Ureter (tissue), 1 donor: ENCODE data around the gene CNTNAP2. TPM values are rescaled to one million over a fixed set of nuclear protein-coding genes. Genes with fewer than 3 reads are reported as not detected.
"Not testable (repeated sequence)": the region's sequence is repeated elsewhere in the genome, so short reads cannot be mapped to it uniquely, and the experiment has no call there.

Experiments used
- DNase-seq: peaks from one replicate; pipeline ENCODE4 v3.0.0-alpha.2; 2020; ENCODE audit warnings: low spot score
- total RNA-seq: library from RNA; stranded (reverse); gene quantifications from one replicate; pipeline ENCODE4 v1.2.4, GENCODE V29; 2023
- donor health status: DM: yes; HTN: yes; CAD: no.

Gene CNTNAP2
- total RNA-seq, 1 donor from 2014 or later = 0.21 TPM

DNA sequence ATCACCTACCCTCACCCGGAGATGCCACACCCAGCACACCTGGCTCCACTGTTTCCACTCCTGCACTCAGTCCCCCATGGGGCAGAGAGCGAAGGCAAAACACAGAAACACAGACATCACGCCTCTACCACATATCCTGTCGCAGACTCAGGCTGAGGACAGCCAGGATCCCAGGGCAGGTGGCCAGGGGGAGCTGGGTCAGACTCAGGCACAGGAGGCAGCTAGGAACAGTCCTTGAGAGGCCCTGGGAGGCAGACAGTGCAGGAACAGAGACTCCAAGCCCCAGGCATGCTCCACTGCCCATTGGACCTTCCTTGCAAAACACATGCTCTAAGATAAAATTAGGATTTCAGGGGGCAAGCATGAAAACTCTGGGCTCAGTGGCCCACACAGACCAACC, 2319.5 kb downstream of the CNTNAP2 start:
- DNase-seq = no peak

DNA sequence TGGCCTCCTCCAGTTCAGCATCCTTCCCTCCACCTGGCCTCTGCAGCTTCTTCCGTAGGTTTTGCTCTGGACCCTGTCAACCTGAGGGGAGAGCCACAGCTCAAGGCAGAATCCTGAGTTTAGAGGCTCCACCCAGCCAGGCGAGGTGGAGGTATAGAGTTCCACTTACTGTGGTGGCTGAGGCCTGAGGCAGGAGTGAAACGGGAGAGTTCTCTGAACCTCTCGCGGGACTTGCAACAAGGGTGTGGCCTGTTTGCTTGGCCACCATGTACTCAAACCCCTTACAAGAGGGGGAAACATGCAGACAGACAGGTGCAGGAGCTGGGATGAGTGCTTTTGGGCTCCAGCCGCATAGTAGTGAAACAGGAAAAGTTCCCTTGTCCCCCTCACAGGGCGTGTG, 2320.0 kb downstream of the CNTNAP2 start:
- DNase-seq = no peak

DNA sequence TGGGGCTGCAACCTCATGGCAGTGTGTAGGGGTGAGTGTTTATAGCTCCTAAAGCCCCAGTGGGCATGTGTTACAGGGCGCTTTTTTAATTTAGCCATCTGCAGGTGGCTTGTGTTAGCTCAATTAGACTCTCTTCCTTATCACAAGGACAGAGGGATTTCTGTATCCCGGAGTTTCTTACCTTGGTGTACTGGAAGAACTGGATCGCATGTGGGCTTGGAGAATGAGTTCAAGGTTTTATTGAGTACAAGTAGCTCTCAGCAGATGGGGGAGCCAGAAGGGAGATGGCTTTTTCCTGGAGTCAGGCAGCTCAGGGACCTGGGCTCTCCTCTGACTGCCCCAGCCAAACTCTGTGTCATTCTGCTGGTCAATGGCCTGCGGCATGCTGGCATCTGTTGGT, 2320.4 kb downstream of the CNTNAP2 start:
- DNase-seq = no peak

DNA sequence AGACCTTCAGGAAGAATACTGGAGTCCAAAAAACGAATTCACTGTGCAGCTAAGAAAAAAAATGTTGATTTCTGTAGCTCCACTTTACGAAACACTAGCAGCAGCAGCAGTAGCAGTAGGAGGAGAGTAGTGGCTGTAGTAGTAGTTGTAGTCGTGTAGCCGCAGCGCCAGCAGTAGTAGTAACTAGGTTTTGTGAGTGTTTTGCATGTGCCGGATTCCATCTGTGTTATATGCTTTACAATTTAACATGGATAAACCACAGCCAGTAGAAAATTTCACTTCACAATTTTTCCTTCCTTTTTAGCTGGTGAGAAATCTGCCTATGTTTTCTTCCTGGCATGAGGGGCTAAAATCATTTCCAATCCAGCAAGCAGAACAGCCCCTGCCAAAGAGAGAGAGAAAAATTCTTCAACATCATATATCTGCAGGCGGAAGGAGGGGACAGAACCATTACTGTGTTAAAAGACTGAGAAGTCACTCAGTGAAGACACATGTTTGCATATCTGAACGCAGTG, 2325.6 kb downstream of the CNTNAP2 start:
- no peak for DNase-seq

DNA sequence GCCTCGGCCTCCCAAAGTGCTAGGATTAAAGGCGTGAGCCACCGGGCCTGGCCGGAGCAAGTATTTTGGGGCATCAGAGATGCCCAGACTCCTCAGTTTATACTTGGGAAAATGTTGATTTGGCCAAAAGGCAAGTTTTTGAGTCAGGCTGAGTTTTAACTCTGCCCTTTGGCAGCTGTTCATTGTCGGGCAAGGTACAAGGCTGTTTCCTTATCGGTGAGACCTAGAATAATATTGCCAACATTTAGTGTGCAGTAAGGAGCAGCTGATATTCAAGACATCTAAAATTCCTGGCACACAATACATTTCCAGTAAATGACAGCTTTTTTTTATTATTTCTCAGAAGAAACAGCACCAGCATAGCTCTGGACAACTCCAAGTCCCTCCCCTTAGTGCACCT, 2326.3 kb downstream of the CNTNAP2 start:
- no peak for DNase-seq

DNA sequence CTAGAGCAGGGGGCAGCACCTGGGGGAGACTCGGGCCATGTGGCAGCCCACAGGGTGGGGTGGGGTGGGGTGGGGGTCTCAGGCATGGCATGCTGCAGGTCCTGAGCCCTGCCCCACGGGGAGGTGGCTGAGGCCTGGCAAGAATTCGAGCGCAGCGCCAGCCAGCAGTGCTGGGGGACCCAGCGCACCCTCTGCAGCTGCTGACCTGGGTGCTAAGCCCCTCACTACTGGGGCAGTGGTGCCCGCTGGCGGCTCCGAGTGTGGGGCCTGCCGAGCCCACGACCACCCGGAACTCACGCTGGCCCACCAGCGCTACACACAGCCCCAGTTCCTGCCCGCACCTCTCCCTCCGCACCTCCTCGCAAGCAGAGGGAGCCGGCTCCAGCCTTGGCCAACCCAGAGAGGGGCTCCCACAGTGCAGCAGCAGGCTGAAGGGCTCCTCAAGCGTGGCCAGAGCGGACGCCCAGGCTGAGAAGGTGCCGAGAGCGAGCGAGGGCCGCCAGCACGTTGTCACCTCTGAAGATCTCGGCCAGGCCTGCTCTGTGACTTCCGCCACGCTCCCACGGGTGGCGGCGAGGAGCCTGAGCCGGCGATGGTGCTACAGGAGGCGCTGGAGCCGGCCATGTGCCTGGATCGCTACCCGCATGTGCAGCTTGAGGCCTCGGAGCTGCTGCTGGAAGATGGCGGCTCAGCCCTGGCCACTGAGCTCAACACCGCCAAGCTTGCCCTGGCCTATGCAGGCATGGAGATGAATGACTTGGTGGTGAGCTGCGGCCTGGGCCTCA, 2328.9 kb downstream of the CNTNAP2 start:
- no peak for DNase-seq

DNA sequence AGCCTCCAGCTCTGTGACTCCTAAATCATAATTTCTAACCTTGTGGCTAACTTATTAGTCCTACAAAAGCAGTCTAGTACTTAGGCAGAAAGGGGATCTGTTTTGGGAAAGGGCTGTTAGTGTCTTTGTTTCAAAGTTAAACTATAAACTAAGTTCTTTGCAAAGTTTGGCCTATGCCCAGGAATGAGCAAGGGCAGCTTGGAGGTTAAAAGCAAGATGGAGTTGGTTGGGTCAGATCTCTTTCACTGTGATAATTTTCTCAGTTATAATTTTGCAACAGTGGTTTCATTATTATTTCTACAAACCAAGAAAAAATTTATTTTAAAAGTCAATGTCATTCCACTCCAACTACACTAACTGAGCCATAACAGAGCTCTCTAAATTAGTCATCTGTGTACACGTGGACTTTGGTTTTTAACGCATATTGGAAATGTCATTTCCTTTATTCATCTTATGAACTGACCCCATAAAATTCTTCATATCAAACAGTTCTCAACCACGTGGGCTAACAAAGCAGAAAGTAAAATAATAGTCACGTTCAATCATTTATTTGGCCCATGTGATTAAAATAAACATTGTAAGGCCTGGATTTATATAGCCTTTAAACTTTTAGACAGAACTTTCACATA, 2330.7 kb downstream of the CNTNAP2 start:
- no peak for DNase-seq

DNA sequence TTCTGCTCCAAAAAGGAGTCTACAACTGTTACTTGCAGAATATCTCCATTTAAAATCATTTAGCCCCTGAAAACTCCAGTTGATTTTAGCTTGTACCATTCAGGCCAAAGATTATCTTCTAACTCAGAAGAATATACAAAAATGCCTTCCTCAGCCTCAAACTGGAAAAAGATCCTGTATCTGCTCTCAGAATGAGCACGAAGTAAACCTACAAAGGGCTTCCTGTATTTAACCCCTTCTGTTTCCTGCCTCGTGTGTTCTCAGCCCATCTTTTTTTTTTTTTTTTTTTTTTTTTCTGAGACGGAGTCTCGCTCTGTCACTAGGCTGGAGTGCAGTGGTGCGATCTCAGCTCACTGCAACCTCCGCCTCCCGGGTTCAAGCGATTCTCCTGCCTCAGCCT, 2334.9 kb downstream of the CNTNAP2 start:
- DNase-seq = not testable (repeated sequence)

DNA sequence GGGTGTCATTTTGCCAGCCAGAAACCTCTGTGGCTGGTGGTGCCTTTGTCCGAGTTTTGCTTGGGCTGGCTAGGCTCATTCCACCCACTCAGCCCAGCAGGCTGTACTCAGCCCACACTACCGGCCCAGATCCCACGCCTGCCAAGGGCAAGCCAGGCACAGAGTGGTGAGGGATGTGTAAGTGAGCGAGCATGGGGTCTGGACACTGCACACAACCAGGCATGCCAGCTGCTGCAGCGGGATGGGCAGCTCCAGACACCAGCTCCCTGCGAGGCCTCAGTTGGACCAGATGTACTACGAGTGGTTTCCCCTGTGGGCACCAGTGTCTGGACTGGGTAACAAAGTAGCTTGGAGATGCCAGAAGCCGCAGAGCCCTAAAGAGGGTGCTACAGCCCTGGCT, 2339.8 kb downstream of the CNTNAP2 start:
- no peak for DNase-seq

DNA sequence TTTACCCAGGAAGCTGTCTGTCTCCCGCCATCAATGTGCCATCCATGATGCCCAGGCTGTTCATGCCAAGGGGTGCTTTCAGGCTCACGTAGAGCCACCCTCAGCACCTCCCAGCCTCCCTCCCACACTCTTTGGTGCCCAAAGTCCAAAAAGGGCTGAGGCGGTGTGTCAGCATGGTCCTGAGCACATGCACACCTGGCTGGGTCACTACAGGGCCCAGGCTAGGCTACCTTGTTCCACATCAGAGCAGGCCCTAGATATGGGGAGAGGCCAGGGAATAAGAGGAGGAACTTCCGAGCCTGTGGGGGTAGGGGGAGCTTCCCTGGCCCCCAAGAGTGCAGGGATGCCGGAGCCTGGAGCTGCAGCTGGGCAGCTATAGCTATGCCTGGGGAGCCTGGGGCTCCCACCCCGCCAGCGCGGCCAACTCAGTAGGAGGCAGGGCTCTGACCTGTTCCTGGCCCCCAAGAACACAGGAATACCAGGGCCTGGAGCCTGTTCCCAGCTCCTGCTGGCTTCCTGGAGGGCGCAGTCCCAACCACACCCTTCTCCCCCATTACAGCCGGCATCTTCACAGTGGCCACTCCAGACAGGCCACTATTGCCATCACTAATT, 2340.8 kb downstream of the CNTNAP2 start:
- no peak for DNase-seq

DNA sequence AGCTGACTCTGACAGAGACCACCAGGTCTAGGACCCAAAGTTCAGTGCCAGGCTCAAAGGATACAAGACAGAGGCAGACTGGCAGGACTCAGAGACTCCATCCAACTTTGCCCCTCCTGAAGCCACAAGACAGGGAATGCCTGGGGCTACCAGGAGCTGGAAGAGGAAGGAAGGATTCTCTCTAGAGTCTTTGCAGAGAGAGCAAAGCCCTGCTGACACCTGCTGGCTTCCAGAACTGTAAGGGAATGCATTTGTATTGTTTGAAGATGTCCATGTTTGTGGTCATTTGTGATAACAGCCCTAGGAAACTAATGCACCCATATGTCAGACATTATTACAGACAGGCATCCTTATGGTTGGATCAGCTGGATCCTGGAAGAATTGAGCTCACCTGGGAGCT, 2341.7 kb downstream of the CNTNAP2 start:
- no peak for DNase-seq

DNA sequence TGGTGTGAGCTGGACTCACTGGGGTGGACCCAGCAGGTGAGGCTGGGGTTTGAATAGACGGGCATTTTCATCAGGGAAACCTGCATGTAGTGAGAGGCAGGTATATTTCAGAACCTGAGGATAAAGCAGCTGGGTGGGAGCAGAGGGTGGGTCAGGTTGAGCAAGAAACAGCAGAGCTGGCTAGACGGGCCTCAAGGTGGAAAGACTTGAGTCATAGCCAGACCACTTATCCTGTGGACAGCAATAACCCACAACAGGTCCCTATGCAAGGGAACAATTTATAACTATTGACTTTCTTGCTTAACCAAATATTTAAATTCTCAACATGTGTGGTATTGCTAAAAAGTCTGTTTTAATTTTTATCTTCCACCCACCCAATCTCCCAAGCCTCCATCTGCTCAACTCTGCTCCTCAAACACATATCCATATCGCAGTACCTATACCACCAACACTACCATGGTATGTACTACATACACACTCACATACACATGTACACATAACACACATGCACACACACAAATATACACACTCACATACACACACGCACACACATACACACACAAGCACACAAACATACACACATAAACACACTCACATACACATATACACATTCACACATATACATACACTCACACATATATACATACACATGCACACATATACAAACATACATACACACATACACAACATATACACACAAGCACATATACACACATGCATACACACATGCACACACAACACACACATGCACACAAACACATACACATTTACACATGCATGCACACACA, 2345.0 kb downstream of the CNTNAP2 start:
- DNase-seq = no peak

DNA sequence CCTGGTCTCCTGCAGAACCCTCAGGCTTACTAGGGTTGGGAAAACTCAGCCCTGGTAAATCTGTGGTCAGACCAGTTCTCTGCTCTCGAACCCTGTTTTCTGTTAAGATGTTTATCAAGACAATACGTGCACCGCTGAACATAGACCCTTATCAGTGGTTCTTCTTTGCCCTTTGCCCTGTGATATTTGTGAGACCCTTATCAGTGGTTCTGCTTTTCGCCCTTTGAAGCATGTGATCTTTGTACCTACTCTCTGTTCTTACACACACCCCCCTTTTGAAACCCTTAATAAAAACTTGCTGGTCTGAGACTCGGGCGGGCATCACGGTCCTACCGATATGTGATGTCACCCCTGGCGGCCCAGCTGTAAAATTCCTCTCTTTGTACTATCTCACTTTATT, 2346.2 kb downstream of the CNTNAP2 start:
- not testable (repeated sequence) for DNase-seq

DNA sequence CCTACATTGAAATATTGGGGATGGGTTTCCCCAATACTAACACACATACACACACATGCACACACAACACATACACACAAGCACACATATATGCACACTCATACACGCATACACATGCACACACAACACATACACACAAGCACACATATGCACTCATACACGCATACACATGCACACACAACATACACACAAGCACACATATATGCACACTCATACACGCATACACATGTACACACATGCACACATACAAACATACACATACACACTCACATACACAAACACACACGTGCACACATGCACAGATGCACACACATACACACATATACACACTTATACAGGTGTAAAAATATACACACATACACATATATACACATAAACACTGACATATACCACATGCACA, 2346.6 kb downstream of the CNTNAP2 start:
- DNase-seq = no peak

DNA sequence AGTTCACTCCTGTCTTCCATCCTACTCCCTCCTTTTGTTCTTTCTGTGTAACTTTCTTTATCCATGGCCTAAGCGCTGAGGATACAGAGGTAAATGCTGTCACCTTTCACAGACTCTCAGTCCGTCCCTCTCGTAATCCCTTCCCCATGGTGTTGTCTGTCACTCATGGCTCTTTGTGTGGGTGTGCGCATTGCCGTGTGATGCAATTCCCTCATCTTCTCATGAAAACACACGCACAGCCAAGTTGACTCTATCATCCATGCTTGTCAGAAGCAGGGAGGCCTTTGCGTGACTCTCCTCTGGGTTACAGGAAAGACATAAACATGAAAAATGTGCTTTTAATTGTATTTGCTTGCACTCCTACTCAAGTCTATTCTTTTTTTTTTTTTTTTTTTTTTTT, 2348.3 kb downstream of the CNTNAP2 start:
- no peak for DNase-seq

DNA sequence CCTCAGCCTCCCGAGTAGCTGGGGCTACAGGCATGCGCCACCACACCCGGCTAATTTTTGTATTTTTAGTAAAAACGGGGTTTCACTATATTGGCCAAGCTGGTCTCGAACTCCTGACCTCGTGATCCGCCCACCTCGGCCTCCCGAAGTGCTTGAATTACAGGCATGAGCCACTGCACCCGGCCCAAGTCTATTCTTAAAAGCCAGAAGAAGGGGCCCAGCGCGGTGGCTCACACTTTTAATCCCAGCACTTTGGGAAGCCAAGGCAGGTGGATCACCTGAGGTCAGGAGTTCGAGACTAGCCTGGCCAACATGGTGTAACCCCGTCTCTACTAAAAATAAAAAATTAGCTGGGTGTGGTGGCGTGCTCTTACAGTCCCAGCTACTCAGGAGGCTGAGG, 2348.8 kb downstream of the CNTNAP2 start:
- not testable (repeated sequence) for DNase-seq

DNA sequence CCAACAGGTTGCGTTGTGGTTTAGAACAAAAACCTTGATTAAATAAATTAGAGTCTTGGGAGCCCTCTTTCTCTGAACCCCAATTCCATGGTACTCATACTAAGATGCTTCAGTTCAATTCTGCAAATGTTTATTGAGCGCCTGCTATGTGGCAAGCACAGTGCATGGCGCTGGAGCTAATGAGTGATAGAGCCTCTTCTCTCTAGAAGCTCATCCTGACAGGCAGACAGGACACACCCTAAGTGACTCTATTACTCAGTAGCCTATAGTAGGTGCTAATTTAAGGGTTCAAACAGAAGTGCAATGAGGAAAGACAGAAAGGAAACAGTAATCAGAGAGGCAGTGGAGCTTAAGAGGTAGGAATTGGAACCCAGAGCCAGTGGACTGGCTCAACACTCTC, 2349.5 kb downstream of the CNTNAP2 start:
- DNase-seq = no peak

DNA sequence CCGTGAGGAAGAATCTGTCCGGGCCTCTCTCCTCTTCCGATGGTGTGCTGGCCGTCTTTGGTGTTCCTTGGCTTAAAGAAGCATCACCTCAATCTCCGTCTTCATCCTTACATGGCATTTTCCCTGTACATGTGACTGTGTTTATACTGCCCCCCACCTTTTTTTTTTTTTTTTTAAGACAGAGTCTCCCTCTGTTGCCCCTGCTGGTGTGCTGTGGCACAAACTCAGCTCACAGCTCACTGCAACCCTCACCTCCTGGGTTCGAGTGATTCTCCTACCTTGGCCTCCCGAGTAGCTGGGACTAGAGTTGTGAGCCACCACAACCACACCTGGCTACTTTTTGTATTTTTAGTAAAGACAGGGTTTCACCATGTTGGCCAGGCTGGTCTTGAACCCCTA, 2352.1 kb downstream of the CNTNAP2 start:
- DNase-seq = no peak
